Cardiac fibroblast (primary cell): ENCODE results near the gene ZFHX2.

ENCODE experiments used
- DNase-seq, 2 donors: peaks; one replicate each; pipeline versions ENCODE4 v3.0.0 to v3.0.0-alpha.2; 2010; ENCODE audit warnings: low read depth in 2 of 2
- H3K4me3 ChIP-seq, 2 donors: replicated peaks in 1 of 2; 1 replicate in 1 of 2; 2 replicates in 1 of 2; pipeline ENCODE4 v1.5.1; 2011; ENCODE audit warnings: low read depth in 2 of 2, low read length in 2 of 2, mild to moderate bottlenecking in 2 of 2, moderate library complexity in 1 of 2
- TF ChIP-seq, protein P1 (sequence below): IDR thresholded peaks from one replicate; pipeline ENCODE4 v1.5.1; 2011; ENCODE audit warnings: low read depth, mild to moderate bottlenecking, low read length, inconsistent platforms

The ZFHX2 gene

DNA sequence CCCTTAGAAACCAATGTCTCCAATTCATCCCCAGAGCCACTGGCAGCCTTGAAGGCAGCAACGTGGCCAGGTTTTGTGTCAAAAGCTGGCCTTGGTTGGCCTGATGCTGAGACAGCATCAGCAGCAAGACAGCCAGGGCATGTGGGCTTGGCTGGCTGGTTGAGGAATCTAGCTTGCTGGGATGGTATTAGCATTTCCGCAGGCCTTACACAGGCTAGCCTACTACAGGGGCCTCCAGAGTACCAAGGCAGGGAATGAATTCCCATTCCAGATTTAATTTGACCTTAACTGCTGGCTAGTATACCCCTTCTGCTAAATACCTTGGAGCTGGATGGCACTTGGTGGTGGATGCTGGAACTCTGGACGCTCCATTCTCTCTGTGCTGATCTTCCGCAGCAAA, 66.2 kb downstream of the ZFHX2 start:
- DNase-seq: no peak
- H3K4me3 ChIP-seq: no peak overlapping the region
- TF ChIP-seq, protein P1, sequence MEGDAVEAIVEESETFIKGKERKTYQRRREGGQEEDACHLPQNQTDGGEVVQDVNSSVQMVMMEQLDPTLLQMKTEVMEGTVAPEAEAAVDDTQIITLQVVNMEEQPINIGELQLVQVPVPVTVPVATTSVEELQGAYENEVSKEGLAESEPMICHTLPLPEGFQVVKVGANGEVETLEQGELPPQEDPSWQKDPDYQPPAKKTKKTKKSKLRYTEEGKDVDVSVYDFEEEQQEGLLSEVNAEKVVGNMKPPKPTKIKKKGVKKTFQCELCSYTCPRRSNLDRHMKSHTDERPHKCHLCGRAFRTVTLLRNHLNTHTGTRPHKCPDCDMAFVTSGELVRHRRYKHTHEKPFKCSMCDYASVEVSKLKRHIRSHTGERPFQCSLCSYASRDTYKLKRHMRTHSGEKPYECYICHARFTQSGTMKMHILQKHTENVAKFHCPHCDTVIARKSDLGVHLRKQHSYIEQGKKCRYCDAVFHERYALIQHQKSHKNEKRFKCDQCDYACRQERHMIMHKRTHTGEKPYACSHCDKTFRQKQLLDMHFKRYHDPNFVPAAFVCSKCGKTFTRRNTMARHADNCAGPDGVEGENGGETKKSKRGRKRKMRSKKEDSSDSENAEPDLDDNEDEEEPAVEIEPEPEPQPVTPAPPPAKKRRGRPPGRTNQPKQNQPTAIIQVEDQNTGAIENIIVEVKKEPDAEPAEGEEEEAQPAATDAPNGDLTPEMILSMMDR: no peak

DNA sequence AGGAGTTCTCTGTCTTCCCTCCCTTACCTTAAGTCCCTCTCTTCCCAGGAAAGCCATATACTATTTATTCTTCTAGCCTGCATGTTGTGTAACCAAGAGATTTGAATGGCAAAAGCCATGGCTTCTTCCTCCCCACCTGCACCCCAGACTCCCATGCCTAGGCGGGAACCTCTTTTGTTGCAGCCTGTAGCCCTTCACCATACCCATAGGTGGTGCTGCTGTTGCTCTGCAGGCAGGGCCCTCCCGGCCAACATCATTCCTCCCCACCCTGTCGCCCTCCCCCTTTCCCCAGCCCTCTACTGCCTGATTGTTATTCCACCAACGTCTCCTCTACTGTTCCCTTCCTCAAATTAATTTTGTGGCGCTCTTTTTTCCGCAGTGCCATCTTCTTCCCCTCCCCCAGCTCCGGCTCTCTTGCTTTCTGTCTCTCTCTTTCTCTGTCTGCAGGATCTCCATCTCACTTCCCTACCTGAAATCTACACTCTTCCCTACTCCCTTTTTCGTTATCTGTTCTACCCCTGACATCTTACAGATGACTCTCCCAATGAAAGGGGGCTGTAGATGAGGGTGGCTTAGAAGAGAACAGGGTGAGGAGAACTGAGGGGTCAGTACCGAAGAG, 68.2 kb downstream of the ZFHX2 start:
- H3K4me3 ChIP-seq: no peak overlapping the region
- TF ChIP-seq, protein P1: peak; percentile 52
- peak; percentile 15 to 23 for DNase-seq

DNA sequence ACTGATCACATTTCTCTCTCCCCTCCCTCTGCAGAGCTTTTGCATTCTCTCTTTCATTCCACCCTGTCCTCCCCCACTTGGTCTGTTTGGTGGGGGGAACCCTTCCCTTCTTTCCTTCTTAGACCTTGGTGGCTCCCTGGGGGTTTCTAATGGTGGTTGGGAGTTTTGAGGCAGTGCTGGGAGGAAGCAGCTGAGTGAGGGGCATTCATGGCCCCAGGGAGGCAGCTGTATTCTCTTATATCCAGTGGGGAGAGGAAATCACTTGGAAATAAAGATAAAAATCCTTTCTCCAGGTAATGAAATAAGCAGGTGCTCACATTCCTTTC, 68.8 kb downstream of the ZFHX2 start:
- TF ChIP-seq, protein P1: no peak
- no peak for DNase-seq
- H3K4me3 ChIP-seq: no peak overlapping the region

DNA sequence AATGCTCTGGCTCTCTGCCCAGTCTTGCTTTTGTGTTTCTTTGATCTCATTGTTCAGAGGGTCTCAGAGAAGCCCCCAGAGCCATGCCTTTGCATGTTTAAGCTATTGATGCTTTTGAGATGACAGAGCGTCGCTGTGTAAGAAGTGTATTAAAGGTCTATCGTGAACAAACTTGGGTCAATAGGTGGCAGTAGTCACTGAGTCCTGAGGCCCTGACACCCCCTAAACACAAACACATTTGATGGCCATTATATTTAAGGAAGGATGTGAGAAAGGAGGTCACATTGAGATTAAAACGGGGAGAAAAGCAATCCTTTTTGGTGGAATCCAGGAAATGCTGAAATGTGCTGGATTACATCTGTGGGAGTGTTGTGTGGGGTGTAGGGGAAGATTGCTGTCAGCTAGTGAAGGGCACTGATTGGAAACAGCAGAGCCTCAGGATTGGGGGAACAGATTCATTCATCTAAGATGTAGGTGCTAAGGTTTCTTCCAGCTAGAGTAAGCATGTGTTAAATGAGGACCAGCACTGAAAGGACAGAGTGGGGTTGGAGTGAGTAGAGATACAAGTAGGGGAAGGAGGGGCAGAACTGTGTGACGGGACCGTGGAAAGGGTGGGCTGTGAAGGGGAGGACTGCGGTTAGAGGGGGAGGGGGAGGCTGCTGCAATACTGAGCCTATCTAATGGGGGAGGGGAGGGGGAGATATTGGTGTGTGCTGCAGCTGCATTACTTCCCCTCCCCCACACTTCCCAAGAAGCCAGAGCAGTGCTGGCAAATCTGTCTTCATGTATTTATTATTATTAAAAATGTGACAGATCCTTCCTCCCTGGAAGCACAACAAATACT, 69.4 kb downstream of the ZFHX2 start:
- H3K4me3 ChIP-seq: no peak overlapping the region

DNA sequence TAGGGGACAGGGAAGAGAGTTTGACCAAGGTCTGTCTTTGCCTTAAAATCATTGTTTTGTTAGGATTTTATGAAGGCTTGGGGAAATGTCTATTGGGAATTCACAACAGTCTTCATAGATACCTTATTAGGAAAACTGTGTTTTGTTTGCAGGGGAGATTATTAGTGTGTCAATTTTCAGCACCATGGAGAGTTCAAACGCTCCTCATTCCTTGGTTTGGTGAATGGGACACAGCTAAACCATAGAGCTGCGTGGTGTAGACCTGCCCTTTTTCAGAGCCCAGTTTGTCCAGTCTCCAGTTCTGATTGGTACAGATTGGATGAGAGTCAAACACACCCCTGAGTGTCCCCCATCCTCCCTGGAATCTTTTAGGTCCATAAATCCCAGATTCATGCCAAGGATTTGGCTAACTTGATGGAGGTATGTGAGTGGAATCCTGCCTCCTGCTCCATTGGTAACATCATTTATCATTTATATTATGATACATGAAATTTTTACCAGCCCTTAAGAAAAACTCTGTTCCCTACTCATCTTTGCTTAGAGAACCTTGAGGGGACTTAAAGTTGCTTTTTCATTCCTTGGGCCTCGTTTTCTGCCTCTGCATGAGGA, 70.1 kb downstream of the ZFHX2 start:
- TF ChIP-seq, protein P1: no peak
- peak; percentile 18 to 29 for DNase-seq
- no peak overlapping the region for H3K4me3 ChIP-seq

More for the DNA sequence above, 69.4 kb downstream of the ZFHX2 start:
- TF ChIP-seq, protein P1: no peak
- DNase-seq: no peak

DNA sequence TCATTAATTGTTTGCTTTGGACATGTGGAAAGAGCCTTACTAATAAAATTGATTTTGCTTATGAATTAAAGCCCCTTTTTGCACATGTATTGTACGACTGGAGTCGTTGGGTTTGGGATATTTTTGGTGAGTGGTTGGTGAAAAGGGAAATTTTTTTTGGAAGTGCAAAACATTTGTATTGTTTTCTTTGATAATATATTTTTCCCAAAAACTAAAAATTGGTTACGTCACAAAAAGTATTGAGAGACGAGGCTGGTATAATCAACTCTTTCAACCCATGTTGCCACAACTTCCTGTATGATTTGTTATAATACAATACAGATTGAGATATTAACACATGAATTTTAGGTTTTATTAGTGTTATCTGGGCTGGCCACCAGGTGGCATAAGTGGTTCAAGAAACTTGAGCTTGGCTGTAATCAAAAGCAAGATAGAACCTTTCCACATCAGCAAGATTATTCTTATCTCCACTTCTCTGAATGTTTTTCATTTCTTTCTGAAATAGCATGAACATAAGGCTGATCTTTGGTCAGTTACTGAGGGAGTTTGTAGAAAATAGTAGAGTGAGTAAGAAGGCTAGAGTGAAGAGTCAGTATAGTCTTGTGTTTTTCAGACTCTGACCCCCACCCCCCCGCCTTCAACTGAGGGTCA, 73.3 kb downstream of the ZFHX2 start:
- DNase-seq: peak; percentile 73 to 78
- no peak overlapping the region for H3K4me3 ChIP-seq
- TF ChIP-seq, protein P1: peak; percentile 58
